ENCODE results near the gene FLVCR1. TPM values are rescaled to one million over a fixed set of nuclear protein-coding genes. Genes with fewer than 3 reads are reported as not detected.

FLVCR1 gene
- total RNA-seq, 1 experiment from 2014 or later, result 67.9 TPM

- Mint-ChIP-seq H3K27ac (no peak overlapping the region), H3K9me3 (peaks cover 11% of the 10 kb centered on the region), H3K27me3 (ENCODE audit: low read depth) (peaks cover 7% of the 10 kb centered on the region), H3K36me3 (peaks cover 13% of the 10 kb centered on the region), H3K4me1 (peaks cover 32% of the 10 kb centered on the region), H3K4me3 (no peak overlapping the region)
- ATAC-seq (no peak), DNase-seq (ENCODE audit: low spot score) (no peak)
- TF ChIP-seq, protein P1, sequence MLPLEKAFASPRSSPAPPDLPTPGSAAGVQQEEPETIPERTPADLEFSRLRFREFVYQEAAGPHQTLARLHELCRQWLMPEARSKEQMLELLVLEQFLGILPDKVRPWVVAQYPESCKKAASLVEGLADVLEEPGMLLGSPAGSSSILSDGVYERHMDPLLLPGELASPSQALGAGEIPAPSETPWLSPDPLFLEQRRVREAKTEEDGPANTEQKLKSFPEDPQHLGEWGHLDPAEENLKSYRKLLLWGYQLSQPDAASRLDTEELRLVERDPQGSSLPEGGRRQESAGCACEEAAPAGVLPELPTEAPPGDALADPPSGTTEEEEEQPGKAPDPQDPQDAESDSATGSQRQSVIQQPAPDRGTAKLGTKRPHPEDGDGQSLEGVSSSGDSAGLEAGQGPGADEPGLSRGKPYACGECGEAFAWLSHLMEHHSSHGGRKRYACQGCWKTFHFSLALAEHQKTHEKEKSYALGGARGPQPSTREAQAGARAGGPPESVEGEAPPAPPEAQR (CRISPR knock-in tag; IDR thresholded peaks at IDR 0.05), result no peak
- TF ChIP-seq NR2C2 (CRISPR knock-in tag; IDR thresholded peaks at IDR 0.05), result no peak
- TF ChIP-seq IRF2 (CRISPR knock-in tag; IDR thresholded peaks at IDR 0.05; ENCODE audit: borderline replicate concordance, low read depth), result no peak
- no peak for TF ChIP-seq AR (CRISPR knock-in tag; IDR thresholded peaks at IDR 0.05)
- ChIA-PET CTCF (interaction anchor here (2.7 kb wide), 1 partner anchor 22 kb away, joined by 9 read pairs; no protein-coding TSS in a partner anchor), POLR2A (no interaction called here)
Measured at GRCh38 chr1:212943393-212943710, 85.3 kb downstream of the FLVCR1 start.

- no peak for DNase-seq (ENCODE audit: low spot score)
- Mint-ChIP-seq H3K4me1 (peaks cover 32% of the 10 kb centered on the region), H3K27me3 (ENCODE audit: low read depth) (peaks cover 13% of the 10 kb centered on the region), H3K36me3 (peaks cover 19% of the 10 kb centered on the region), H3K4me3 (no peak overlapping the region), H3K9me3 (peaks cover 17% of the 10 kb centered on the region), H3K27ac (no peak overlapping the region)
- no peak for ATAC-seq
- POLR2A ChIA-PET, result no interaction called here
- CTCF ChIA-PET, result interaction anchor here (2.7 kb wide), 1 partner anchor 23 kb away, joined by 9 read pairs; no protein-coding TSS in a partner anchor
- no peak for TF ChIP-seq ZNF219 (CRISPR knock-in tag; IDR thresholded peaks at IDR 0.05; ENCODE audit: borderline replicate concordance)
- no peak for TF ChIP-seq MXD4 (CRISPR knock-in tag; IDR thresholded peaks at IDR 0.05; ENCODE audit: borderline replicate concordance)
- TF ChIP-seq ZNF263 (CRISPR knock-in tag; IDR thresholded peaks at IDR 0.05; ENCODE audit: low read depth), result no peak
- no peak for TF ChIP-seq AR (CRISPR knock-in tag; IDR thresholded peaks at IDR 0.05)
- no peak for TF ChIP-seq USF1 (CRISPR knock-in tag; IDR thresholded peaks at IDR 0.05)
- TF ChIP-seq CREM (CRISPR knock-in tag; IDR thresholded peaks at IDR 0.05), result no peak
- no peak for TF ChIP-seq RORB (CRISPR knock-in tag; IDR thresholded peaks at IDR 0.05)
- no peak for TF ChIP-seq PRRX2 (CRISPR knock-in tag; IDR thresholded peaks at IDR 0.05)
- no peak for TF ChIP-seq IRF2 (CRISPR knock-in tag; IDR thresholded peaks at IDR 0.05; ENCODE audit: borderline replicate concordance, low read depth)
- TF ChIP-seq ZBTB43 (CRISPR knock-in tag; IDR thresholded peaks at IDR 0.05), result no peak
- TF ChIP-seq, protein P2, sequence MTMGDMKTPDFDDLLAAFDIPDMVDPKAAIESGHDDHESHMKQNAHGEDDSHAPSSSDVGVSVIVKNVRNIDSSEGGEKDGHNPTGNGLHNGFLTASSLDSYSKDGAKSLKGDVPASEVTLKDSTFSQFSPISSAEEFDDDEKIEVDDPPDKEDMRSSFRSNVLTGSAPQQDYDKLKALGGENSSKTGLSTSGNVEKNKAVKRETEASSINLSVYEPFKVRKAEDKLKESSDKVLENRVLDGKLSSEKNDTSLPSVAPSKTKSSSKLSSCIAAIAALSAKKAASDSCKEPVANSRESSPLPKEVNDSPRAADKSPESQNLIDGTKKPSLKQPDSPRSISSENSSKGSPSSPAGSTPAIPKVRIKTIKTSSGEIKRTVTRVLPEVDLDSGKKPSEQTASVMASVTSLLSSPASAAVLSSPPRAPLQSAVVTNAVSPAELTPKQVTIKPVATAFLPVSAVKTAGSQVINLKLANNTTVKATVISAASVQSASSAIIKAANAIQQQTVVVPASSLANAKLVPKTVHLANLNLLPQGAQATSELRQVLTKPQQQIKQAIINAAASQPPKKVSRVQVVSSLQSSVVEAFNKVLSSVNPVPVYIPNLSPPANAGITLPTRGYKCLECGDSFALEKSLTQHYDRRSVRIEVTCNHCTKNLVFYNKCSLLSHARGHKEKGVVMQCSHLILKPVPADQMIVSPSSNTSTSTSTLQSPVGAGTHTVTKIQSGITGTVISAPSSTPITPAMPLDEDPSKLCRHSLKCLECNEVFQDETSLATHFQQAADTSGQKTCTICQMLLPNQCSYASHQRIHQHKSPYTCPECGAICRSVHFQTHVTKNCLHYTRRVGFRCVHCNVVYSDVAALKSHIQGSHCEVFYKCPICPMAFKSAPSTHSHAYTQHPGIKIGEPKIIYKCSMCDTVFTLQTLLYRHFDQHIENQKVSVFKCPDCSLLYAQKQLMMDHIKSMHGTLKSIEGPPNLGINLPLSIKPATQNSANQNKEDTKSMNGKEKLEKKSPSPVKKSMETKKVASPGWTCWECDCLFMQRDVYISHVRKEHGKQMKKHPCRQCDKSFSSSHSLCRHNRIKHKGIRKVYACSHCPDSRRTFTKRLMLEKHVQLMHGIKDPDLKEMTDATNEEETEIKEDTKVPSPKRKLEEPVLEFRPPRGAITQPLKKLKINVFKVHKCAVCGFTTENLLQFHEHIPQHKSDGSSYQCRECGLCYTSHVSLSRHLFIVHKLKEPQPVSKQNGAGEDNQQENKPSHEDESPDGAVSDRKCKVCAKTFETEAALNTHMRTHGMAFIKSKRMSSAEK (CRISPR knock-in tag; IDR thresholded peaks at IDR 0.05; ENCODE audit: borderline replicate concordance), result no peak
- TF ChIP-seq NFYB (CRISPR knock-in tag; conservative IDR thresholded peaks at IDR 0.05; ENCODE audit: low read depth), result no peak
- TF ChIP-seq, protein P3, sequence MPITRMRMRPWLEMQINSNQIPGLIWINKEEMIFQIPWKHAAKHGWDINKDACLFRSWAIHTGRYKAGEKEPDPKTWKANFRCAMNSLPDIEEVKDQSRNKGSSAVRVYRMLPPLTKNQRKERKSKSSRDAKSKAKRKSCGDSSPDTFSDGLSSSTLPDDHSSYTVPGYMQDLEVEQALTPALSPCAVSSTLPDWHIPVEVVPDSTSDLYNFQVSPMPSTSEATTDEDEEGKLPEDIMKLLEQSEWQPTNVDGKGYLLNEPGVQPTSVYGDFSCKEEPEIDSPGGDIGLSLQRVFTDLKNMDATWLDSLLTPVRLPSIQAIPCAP (CRISPR knock-in tag; IDR thresholded peaks at IDR 0.05), result no peak
- TF ChIP-seq ZNF671 (CRISPR knock-in tag; IDR thresholded peaks at IDR 0.05), result no peak
- TF ChIP-seq, protein P4, sequence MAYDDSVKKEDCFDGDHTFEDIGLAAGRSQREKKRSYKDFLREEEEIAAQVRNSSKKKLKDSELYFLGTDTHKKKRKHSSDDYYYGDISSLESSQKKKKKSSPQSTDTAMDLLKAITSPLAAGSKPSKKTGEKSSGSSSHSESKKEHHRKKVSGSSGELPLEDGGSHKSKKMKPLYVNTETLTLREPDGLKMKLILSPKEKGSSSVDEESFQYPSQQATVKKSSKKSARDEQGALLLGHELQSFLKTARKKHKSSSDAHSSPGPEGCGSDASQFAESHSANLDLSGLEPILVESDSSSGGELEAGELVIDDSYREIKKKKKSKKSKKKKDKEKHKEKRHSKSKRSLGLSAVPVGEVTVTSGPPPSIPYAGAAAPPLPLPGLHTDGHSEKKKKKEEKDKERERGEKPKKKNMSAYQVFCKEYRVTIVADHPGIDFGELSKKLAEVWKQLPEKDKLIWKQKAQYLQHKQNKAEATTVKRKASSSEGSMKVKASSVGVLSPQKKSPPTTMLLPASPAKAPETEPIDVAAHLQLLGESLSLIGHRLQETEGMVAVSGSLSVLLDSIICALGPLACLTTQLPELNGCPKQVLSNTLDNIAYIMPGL (CRISPR knock-in tag; IDR thresholded peaks at IDR 0.05), result no peak
Measured at GRCh38 chr1:212944229-212944901, 86.3 kb downstream of the FLVCR1 start.
